Keratinocyte (primary cell): Measurements from ENCODE around the gene SMTNL2.

Experiments used
- EZH2 ChIP-seq: IDR thresholded peaks from one replicate; pipeline ENCODE4 v1.6.1; 2012; ENCODE audit warnings: inconsistent platforms, mild to moderate bottlenecking, low read length, moderate library complexity
- TF ChIP-seq, protein P1 (sequence below), 3 experiments: IDR thresholded peaks in 1 of 3; conservative IDR thresholded peaks in 1 of 3; optimal IDR thresholded peaks in 1 of 3; 2 replicates in 2 of 3; 3 replicates in 1 of 3; pipeline versions ENCODE3 to v1.5.1; 2011; ENCODE audit warnings: low read length in 3 of 3, mild to moderate bottlenecking in 3 of 3, moderate library complexity in 2 of 3, control low read depth in 1 of 3, inconsistent platforms in 1 of 3; ENCODE audit not compliant: insufficient read depth in 2 of 3; ENCODE audit errors: extremely low read depth in 1 of 3

DNA sequence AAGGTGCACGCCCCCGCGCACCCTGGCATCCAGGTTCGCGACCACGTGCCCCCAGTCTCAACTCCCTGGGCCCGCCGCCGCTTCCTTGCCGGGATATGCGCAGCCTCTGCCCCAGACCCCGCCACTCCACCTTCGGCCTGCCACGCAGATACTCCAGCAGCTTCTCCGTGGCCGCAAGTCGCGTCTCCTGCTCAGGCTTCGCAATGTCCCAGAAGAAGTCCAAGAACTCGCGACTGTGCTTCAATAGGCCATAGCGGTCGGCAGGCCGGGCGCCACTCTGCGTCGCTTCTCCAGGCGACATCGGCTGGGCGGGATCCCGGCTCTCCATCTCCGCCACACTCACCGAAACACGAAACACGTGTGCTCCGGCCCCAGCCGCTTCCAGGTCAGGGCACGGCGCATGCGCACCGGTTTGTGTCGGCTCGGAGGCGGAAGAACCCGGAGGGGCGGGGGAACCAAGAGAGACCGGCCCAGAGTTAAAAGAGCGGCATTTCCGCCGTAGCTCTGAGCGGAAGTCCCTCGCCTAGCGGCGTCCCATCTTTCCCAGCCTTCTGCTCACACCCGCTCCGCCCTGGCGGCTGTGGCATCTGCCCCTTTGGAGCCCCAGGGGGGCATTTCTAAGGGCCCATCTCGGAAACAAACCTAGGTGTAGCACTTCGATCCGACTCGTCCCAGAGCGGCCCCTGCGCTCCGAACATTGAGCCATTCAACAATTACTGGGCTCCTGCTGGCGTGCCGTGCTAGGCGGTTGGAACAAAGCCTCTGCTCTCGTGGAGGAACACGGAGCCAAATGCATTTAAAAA lies 29.1 kb upstream of the SMTNL2 start, which contains the start of gene MYBBP1A:
- TF ChIP-seq, protein P1, sequence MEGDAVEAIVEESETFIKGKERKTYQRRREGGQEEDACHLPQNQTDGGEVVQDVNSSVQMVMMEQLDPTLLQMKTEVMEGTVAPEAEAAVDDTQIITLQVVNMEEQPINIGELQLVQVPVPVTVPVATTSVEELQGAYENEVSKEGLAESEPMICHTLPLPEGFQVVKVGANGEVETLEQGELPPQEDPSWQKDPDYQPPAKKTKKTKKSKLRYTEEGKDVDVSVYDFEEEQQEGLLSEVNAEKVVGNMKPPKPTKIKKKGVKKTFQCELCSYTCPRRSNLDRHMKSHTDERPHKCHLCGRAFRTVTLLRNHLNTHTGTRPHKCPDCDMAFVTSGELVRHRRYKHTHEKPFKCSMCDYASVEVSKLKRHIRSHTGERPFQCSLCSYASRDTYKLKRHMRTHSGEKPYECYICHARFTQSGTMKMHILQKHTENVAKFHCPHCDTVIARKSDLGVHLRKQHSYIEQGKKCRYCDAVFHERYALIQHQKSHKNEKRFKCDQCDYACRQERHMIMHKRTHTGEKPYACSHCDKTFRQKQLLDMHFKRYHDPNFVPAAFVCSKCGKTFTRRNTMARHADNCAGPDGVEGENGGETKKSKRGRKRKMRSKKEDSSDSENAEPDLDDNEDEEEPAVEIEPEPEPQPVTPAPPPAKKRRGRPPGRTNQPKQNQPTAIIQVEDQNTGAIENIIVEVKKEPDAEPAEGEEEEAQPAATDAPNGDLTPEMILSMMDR (optimal IDR thresholded peaks at IDR 0.05 in 1 of 3, IDR thresholded peaks at IDR 0.05 in 1 of 3, conservative IDR thresholded peaks at IDR 0.05 in 1 of 3; ENCODE audit: extremely low read depth in 1 of 3, insufficient read depth in 2 of 3, low read length in 3 of 3), result no peak
- no peak for TF ChIP-seq EZH2
